ENCODE results near the gene CDKN1B.
A peak's percentile ranks its signal among the peaks of the same experiment; 100 is the strongest.
"Not testable (repeated sequence)": the region's sequence is repeated elsewhere in the genome, so short reads cannot be mapped to it uniquely, and the experiment has no call there.

The CDKN1B gene

GRCh38 chr12:12725086-12725955 is 8.2 kb downstream of the CDKN1B start:
- DNase-seq = peak; percentile 93

GRCh38 chr12:12725956-12726554 is 8.9 kb downstream of the CDKN1B start:
- DNase-seq = no peak

- no peak for DNase-seq
These were observed 9.5 kb downstream of the CDKN1B start for GRCh38 chr12:12726555-12727093.

GRCh38 chr12:12731178-12731577 is 14.0 kb downstream of the CDKN1B start:
- no peak for DNase-seq

- DNase-seq = no peak
These were observed 14.6 kb downstream of the CDKN1B start for GRCh38 chr12:12731785-12732184.

GRCh38 chr12:12733118-12733517 is 15.9 kb downstream of the CDKN1B start:
- DNase-seq = no peak

GRCh38 chr12:12734054-12734453 is 16.9 kb downstream of the CDKN1B start:
- no peak for DNase-seq

GRCh38 chr12:12734561-12735071 is 17.4 kb downstream of the CDKN1B start:
- DNase-seq = no peak

- no peak for DNase-seq
These were observed 18.1 kb downstream of the CDKN1B start for GRCh38 chr12:12735301-12735700.

GRCh38 chr12:12736759-12737676 is 19.9 kb downstream of the CDKN1B start:
- DNase-seq = no peak

- DNase-seq = not testable (repeated sequence)
These were observed 21.0 kb downstream of the CDKN1B start for GRCh38 chr12:12738152-12738551.

GRCh38 chr12:12741660-12742059 is 24.5 kb downstream of the CDKN1B start:
- DNase-seq = no peak

- DNase-seq = no peak
These were observed 27.6 kb downstream of the CDKN1B start for GRCh38 chr12:12744546-12745305.

GRCh38 chr12:12745576-12746211 is 28.5 kb downstream of the CDKN1B start:
- DNase-seq = no peak

- DNase-seq = no peak
These were observed 30.1 kb downstream of the CDKN1B start for GRCh38 chr12:12747278-12747677.

GRCh38 chr12:12748044-12748443 is 30.9 kb downstream of the CDKN1B start:
- no peak for DNase-seq

GRCh38 chr12:12749433-12749832 is 32.3 kb downstream of the CDKN1B start:
- no peak for DNase-seq

- no peak for DNase-seq
These were observed 38.8 kb downstream of the CDKN1B start for GRCh38 chr12:12755923-12756322.

GRCh38 chr12:12757121-12757520 is 40.0 kb downstream of the CDKN1B start:
- no peak for DNase-seq

GRCh38 chr12:12759234-12759915 is 42.2 kb downstream of the CDKN1B start:
- DNase-seq = no peak

- no peak for DNase-seq
These were observed 47.7 kb downstream of the CDKN1B start for GRCh38 chr12:12764824-12765223.
